H1 (cell line): Measurements from ENCODE around the gene SH2D4B. TPM values are rescaled to one million over a fixed set of nuclear protein-coding genes. Genes with fewer than 3 reads are reported as not detected.

ENCODE experiments used
- CTCF ChIA-PET: fragments of 300-600 bp; sonication (Branson Sonifier 250); formaldehyde crosslinking; loops from one replicate; lab custom pipeline; 2021; ENCODE audit not compliant: partially characterized antibody; lab: Charles Lee
- POLR2A ChIA-PET: fragments of 300-600 bp; sonication (Branson Sonifier 250); formaldehyde crosslinking; loops from one replicate; lab custom pipeline; 2021; ENCODE audit warnings: inconsistent platforms; ENCODE audit not compliant: partially characterized antibody; lab: Charles Lee
- DNase-seq, 2 experiments: peaks; one replicate each; pipeline versions ENCODE4 v3.0.0 to v3.0.0-alpha.2; 2010 to 2022; ENCODE audit warnings: low spot score in 2 of 2, low read depth in 1 of 2, mixed read lengths in 1 of 2
- FAIRE-seq: peaks from 2 replicates; lab custom pipeline; 2011; peaks lifted over from hg19 to GRCh38; lab: Jason Lieb, UNC
- H2AFZ ChIP-seq: 2 replicates; pipeline ENCODE4 v1.8.1; 2012; ENCODE audit warnings: low read length, inconsistent platforms
- H2AK5ac ChIP-seq: 2 replicates; pipeline ENCODE4 v1.6.1; 2013; ENCODE audit warnings: low read depth, low read length
- H2BK120ac ChIP-seq: replicated peaks from 2 replicates; pipeline ENCODE3; 2013; ENCODE audit warnings: low read depth, low read length, inconsistent platforms
- H2BK12ac ChIP-seq: 2 replicates; pipeline ENCODE4 v1.6.1; 2013; ENCODE audit warnings: low read depth, low read length
- H2BK15ac ChIP-seq: 2 replicates; pipeline ENCODE4 v1.6.1; 2013; ENCODE audit warnings: low read length
- H2BK20ac ChIP-seq: 2 replicates; pipeline ENCODE4 v1.6.1; 2013; ENCODE audit warnings: low read length
- H2BK5ac ChIP-seq: 2 replicates; pipeline ENCODE4 v1.6.1; 2013; ENCODE audit warnings: low read depth, low read length
- H3K14ac ChIP-seq: 2 replicates; pipeline ENCODE4 v1.6.1; 2013; ENCODE audit warnings: inconsistent platforms; ENCODE audit not compliant: insufficient read length
- H3K18ac ChIP-seq: 2 replicates; pipeline ENCODE4 v1.6.1; 2013; ENCODE audit warnings: low read length; ENCODE audit errors: extremely low read depth
- H3K23ac ChIP-seq: 2 replicates; pipeline ENCODE4 v1.6.1; 2013; ENCODE audit warnings: inconsistent platforms; ENCODE audit not compliant: insufficient read length
- H3K23me2 ChIP-seq: 2 replicates; pipeline ENCODE4 v1.6.1; 2013; ENCODE audit warnings: low read depth, low read length
- H3K27ac ChIP-seq: 2 replicates; pipeline ENCODE4 v1.6.1; 2011; ENCODE audit warnings: low read depth, low read length, inconsistent platforms
- H3K27me3 ChIP-seq, 4 experiments: replicated peaks in 1 of 4; 1 replicate in 1 of 4; 2 replicates in 3 of 4; pipeline versions ENCODE4 v1.6.1 to v1.8.1; 2011 to 2013; ENCODE audit warnings: low read length in 3 of 4, mild to moderate bottlenecking in 3 of 4, inconsistent platforms in 2 of 4, mixed read lengths in 2 of 4, moderate library complexity in 1 of 4; ENCODE audit not compliant: control insufficient read depth in 3 of 4, insufficient read depth in 3 of 4; ENCODE audit errors: extremely low read depth in 1 of 4
- H3K36me3 ChIP-seq, 4 experiments: 2 replicates each; pipeline versions ENCODE4 v1.6.1 to v1.8.1; 2011 to 2013; ENCODE audit warnings: mild to moderate bottlenecking in 4 of 4, low read length in 3 of 4, moderate library complexity in 2 of 4, control low read depth in 1 of 4, inconsistent platforms in 1 of 4; ENCODE audit not compliant: insufficient read depth in 4 of 4, control insufficient read depth in 2 of 4
- H3K4ac ChIP-seq: replicated peaks from 2 replicates; pipeline ENCODE3; 2013; ENCODE audit warnings: low read length, low read depth, mixed read lengths, inconsistent platforms; ENCODE audit not compliant: insufficient read length
- H3K4me1 ChIP-seq, 4 experiments: replicated peaks in 1 of 4; 1 replicate in 1 of 4; 2 replicates in 3 of 4; pipeline versions ENCODE4 v1.6.1 to v1.8.1; 2011 to 2013; ENCODE audit warnings: low read length in 3 of 4, inconsistent platforms in 2 of 4, mixed read lengths in 1 of 4; ENCODE audit not compliant: insufficient read depth in 4 of 4, control insufficient read depth in 3 of 4
- H3K4me2 ChIP-seq, 2 experiments: 2 replicates each; pipeline versions ENCODE4 v1.6.1 to v1.8.1; 2011 to 2013; ENCODE audit warnings: low read depth in 2 of 2, low read length in 2 of 2, control low read depth in 1 of 2, inconsistent platforms in 1 of 2, mild to moderate bottlenecking in 1 of 2; ENCODE audit not compliant: insufficient read depth in 1 of 2
- H3K4me3 ChIP-seq, 4 experiments: fragments of 200-600, 300-600 bp in 1 of 4; sonication (generic), shearing (Covaris generic), sonication (Bioruptor Twin) in 1 of 4; 2 replicates each; pipeline versions ENCODE4 v1.5.1 to v1.8.1; 2011 to 2016; ENCODE audit warnings: low read length in 4 of 4, low read depth in 3 of 4, control low read depth in 2 of 4, inconsistent platforms in 2 of 4, mild to moderate bottlenecking in 2 of 4, mixed read lengths in 1 of 4, moderate library complexity in 1 of 4; ENCODE audit not compliant: insufficient read depth in 2 of 4; ENCODE audit errors: extremely low read depth in 1 of 4
- H3K56ac ChIP-seq: replicated peaks from 2 replicates; pipeline ENCODE3; 2013; ENCODE audit warnings: low read depth, mild to moderate bottlenecking, mixed read lengths, low read length, inconsistent platforms; ENCODE audit not compliant: insufficient read length
- H3K79me1 ChIP-seq: 2 replicates; pipeline ENCODE4 v1.6.1; 2013; ENCODE audit warnings: low read depth, low read length, control low read depth
- H3K79me2 ChIP-seq, 2 experiments: 2 replicates each; pipeline versions ENCODE4 v1.6.1 to v1.8.1; 2012 to 2013; ENCODE audit warnings: low read length in 2 of 2, mild to moderate bottlenecking in 2 of 2, inconsistent platforms in 1 of 2; ENCODE audit not compliant: insufficient read depth in 2 of 2, control insufficient read depth in 1 of 2
- H3K9ac ChIP-seq, 4 experiments: replicated peaks in 1 of 4; 1 replicate in 1 of 4; 2 replicates in 3 of 4; pipeline versions ENCODE4 v1.6.1 to v1.8.1; 2011 to 2013; ENCODE audit warnings: low read depth in 3 of 4, low read length in 3 of 4, control low read depth in 2 of 4, mild to moderate bottlenecking in 2 of 4, moderate library complexity in 2 of 4, inconsistent platforms in 1 of 4; ENCODE audit errors: extremely low read depth in 1 of 4
- H3K9me3 ChIP-seq, 2 experiments: 2 replicates each; pipeline versions ENCODE4 v1.6.1 to v1.8.1; 2012 to 2013; ENCODE audit warnings: mild to moderate bottlenecking in 2 of 2, moderate library complexity in 2 of 2, control low read depth in 1 of 2, inconsistent platforms in 1 of 2, low read depth in 1 of 2, low read length in 1 of 2, mixed read lengths in 1 of 2; ENCODE audit not compliant: insufficient read depth in 2 of 2
- H4K20me1 ChIP-seq, 2 experiments: replicated peaks in 1 of 2; 2 replicates each; pipeline versions ENCODE3 to v1.8.1; 2011 to 2013; ENCODE audit warnings: inconsistent platforms in 2 of 2, low read length in 2 of 2, mild to moderate bottlenecking in 1 of 2; ENCODE audit not compliant: insufficient read depth in 2 of 2, control insufficient read depth in 1 of 2
- H4K5ac ChIP-seq: 2 replicates; pipeline ENCODE4 v1.6.1; 2013; ENCODE audit warnings: low read length, low read depth, mixed read lengths, inconsistent platforms; ENCODE audit not compliant: insufficient read length
- H4K8ac ChIP-seq: 2 replicates; pipeline ENCODE4 v1.8.0; 2013; ENCODE audit warnings: mild to moderate bottlenecking, moderate library complexity, low read length, inconsistent platforms; ENCODE audit not compliant: insufficient read depth; ENCODE audit errors: extremely low read depth
- H4K91ac ChIP-seq: replicated peaks from 2 replicates; pipeline ENCODE3; 2013; ENCODE audit warnings: low read length, mixed read lengths, inconsistent platforms; ENCODE audit not compliant: insufficient read length
- BCL11A ChIP-seq, 2 experiments: IDR thresholded peaks; one replicate each; pipeline ENCODE4 v1.6.1; 2011; ENCODE audit warnings: low read depth in 2 of 2, low read length in 2 of 2, mild to moderate bottlenecking in 2 of 2
- BRCA1 ChIP-seq: IDR thresholded peaks from 2 replicates; pipeline ENCODE4 v1.6.1; 2012; ENCODE audit warnings: low read depth, low read length, improper control_type of control experiment
- CBX5 ChIP-seq: fragments of 300-800, 300-1000 bp; sonication (generic); IDR thresholded peaks from 2 replicates; pipeline ENCODE4 v1.7.1; 2016; ENCODE audit warnings: antibody characterized with exemption, low read length, low read depth
- CREB1 ChIP-seq: IDR thresholded peaks from 2 replicates; pipeline ENCODE4 v1.6.1; 2012; ENCODE audit warnings: inconsistent platforms
- CTBP2 ChIP-seq: IDR thresholded peaks from 2 replicates; pipeline ENCODE4 v1.7.0; 2011; ENCODE audit warnings: borderline replicate concordance, mild to moderate bottlenecking, moderate library complexity, mixed read lengths, low read length; ENCODE audit not compliant: insufficient read depth, insufficient read length
- EP300 ChIP-seq, 2 experiments: IDR thresholded peaks; 1 replicate in 1 of 2; 2 replicates in 1 of 2; pipeline ENCODE4 v1.6.1; 2011 to 2012; ENCODE audit warnings: low read depth in 2 of 2, low read length in 2 of 2, mild to moderate bottlenecking in 2 of 2, borderline replicate concordance in 1 of 2, inconsistent platforms in 1 of 2, moderate library complexity in 1 of 2
- EZH2 ChIP-seq: fragments of 200-600 bp; sonication (generic); IDR thresholded peaks from 2 replicates; pipeline ENCODE4 v1.7.1; 2012; ENCODE audit warnings: low read depth, mild to moderate bottlenecking, moderate library complexity, low read length, inconsistent platforms; ENCODE audit not compliant: severe bottlenecking
- GABPA ChIP-seq: IDR thresholded peaks from 2 replicates; pipeline ENCODE4 v1.6.1; 2011; ENCODE audit warnings: mild to moderate bottlenecking, low read length, moderate library complexity, borderline replicate concordance; ENCODE audit not compliant: insufficient read depth
- KDM1A ChIP-seq: fragments of 200-600, 300-600 bp; sonication (generic); IDR thresholded peaks from 2 replicates; pipeline ENCODE4 v1.7.1; 2016; ENCODE audit warnings: mild to moderate bottlenecking, low read length, borderline replicate concordance
- RBBP5 ChIP-seq: IDR thresholded peaks from 2 replicates; pipeline ENCODE4 v1.7.1; 2012; ENCODE audit warnings: low read depth, mild to moderate bottlenecking, inconsistent platforms, low read length, moderate library complexity, borderline replicate concordance
- WGBS, 2 experiments: shearing (Covaris generic) in 1 of 2; methylation state at CpG; one replicate each; pipeline versions ENCODE4 v1.1.6 to v1.1.7; 2013 to 2015; ENCODE audit warnings: low lambda C conversion rate in 2 of 2, mixed read lengths in 2 of 2, inconsistent platforms in 1 of 2, low coverage in 1 of 2, missing lambda C conversion rate in 1 of 2; ENCODE audit not compliant: insufficient replicate concordance in 2 of 2, insufficient coverage in 1 of 2, insufficient read length in 1 of 2; ENCODE audit errors: extremely low coverage in 1 of 2, missing lambda C conversion rate in 1 of 2; 5-methylcytosine and 5-hydroxymethylcytosine counted together
- polyA plus RNA-seq, 7 experiments: library from polyadenylated mRNA; depleted of rRNA in 3 of 7; stranded (reverse) in 5 of 7; unstranded in 2 of 7; fragments of >200 nt in 5 of 7; fragments of 200-250 nt in 2 of 7; gene quantifications; 1 replicate in 5 of 7; 2 replicates in 1 of 7; 4 replicates in 1 of 7; pipeline versions ENCODE4 v1.2.1 to v1.2.3, GENCODE V29; 2011 to 2013; ENCODE audit warnings: missing spikeins in 2 of 7, mixed read lengths in 2 of 7
- total RNA-seq: library from RNA; stranded (reverse); fragmentation: NEBNext Ultra II Directional; extraction: Animal tissue kit (Norgen Biotek cat#: 25700); gene quantifications from 2 replicates; pipeline ENCODE4 v1.2.1, GENCODE V29; 2021

Gene SH2D4B
- total and polyA plus RNA-seq, 2 of the 8 experiments (the other 6 are each of a cell fraction or from before 2014, with no cell fraction given), result 0.06 to 0.13 TPM

GRCh38 chr10:80687476-80687789 lies 149.7 kb downstream of the SH2D4B start:
- Histone ChIP-seq H3K36me3 (no peaks in the 10 kb centered on the region), H3K23me2 (no peaks in the 10 kb centered on the region), H3K79me2 (no peaks in the 10 kb centered on the region), H2AFZ (no peak overlapping the region), H3K14ac (no peak overlapping the region), H3K18ac (no peak overlapping the region), H3K56ac (no peak overlapping the region), H2BK15ac (no peak overlapping the region), H2BK12ac (no peak overlapping the region), H2BK20ac (no peak overlapping the region), H3K4me3 (no peak overlapping the region), H2BK120ac (no peak overlapping the region), H3K4me2 (no peak overlapping the region), H3K79me1 (no peaks in the 10 kb centered on the region), H4K8ac (no peak overlapping the region), H3K4me1 (no peaks in the 10 kb centered on the region), H4K5ac (no peak overlapping the region), H4K20me1 (no peaks in the 10 kb centered on the region), H3K27me3 (no peaks in the 10 kb centered on the region), H2AK5ac (no peak overlapping the region), H3K9me3 (no peaks in the 10 kb centered on the region), H4K91ac (no peak overlapping the region), H2BK5ac (no peak overlapping the region), H3K9ac (no peak overlapping the region), H3K27ac (no peak overlapping the region), H3K4ac (no peak overlapping the region), H3K23ac (no peak overlapping the region)
- CTCF ChIA-PET, result interaction anchor here (0.7 to 4.1 kb wide), 10 partner anchors 13 to 258 kb away, joined by 3 to 24 read pairs (median 3); no protein-coding TSS in a partner anchor
- 95% methylated on average over 1 of the region's 1 CpG; no CpG with 5 or more reads in 1 of the 2 experiments for WGBS, 2 experiments
- FAIRE-seq (no peak), DNase-seq (peak in 1 of 2 experiments; percentile 13)
- TF ChIP-seq EP300 (IDR thresholded peaks at IDR 0.05; ENCODE audit: borderline replicate concordance in 1 of 2, low read depth in 2 of 2, low read length in 2 of 2), result no peak
- TF ChIP-seq KDM1A, result no peak
- no peak for TF ChIP-seq GABPA
- TF ChIP-seq EZH2, result no peak
- no peak for TF ChIP-seq BRCA1
- TF ChIP-seq BCL11A (IDR thresholded peaks at IDR 0.05; ENCODE audit: low read depth in 2 of 2, low read length in 2 of 2), result no peak
- TF ChIP-seq RBBP5, result no peak
- TF ChIP-seq CTBP2, result no peak
- TF ChIP-seq CBX5, result no peak
- TF ChIP-seq CREB1, result no peak
- POLR2A ChIA-PET, result no interaction called here
